ENCODE measurements around the gene DNAJC11.
A peak's percentile ranks its signal among the peaks of the same experiment; 100 is the strongest.

The DNAJC11 gene

GRCh38 chr1:6599141-6599975, 102.3 kb downstream of the DNAJC11 start:
- Histone ChIP-seq H3K4me1 (ENCODE audit: control insufficient read depth, insufficient read depth, low read length) (peaks cover 30% of the 10 kb centered on the region), H3K36me3 (ENCODE audit: control insufficient read depth, insufficient read depth, low read length) (no peaks in the 10 kb centered on the region), H3K27me3 (ENCODE audit: control insufficient read depth, insufficient read depth, low read length) (no peaks in the 10 kb centered on the region), H3K4me3 (ENCODE audit: low read length) (peak overlapping the region; percentile 24), H3K9ac (ENCODE audit: low read length) (peak overlapping the region; percentile 22), H3K9me3 (ENCODE audit: control insufficient read depth, low read length) (no peaks in the 10 kb centered on the region)

GRCh38 chr1:6597777-6598131, 103.9 kb downstream of the DNAJC11 start:
- no peak overlapping the region for H3K9ac ChIP-seq (ENCODE audit: low read length)
- peaks cover 20% of the 10 kb centered on the region for H3K4me1 ChIP-seq (ENCODE audit: control insufficient read depth, insufficient read depth, low read length)
- H3K27me3 ChIP-seq (ENCODE audit: control insufficient read depth, insufficient read depth, low read length): no peaks in the 10 kb centered on the region
- H3K36me3 ChIP-seq (ENCODE audit: control insufficient read depth, insufficient read depth, low read length): no peaks in the 10 kb centered on the region
- H3K4me3 ChIP-seq (ENCODE audit: low read length): no peak overlapping the region
- no peaks in the 10 kb centered on the region for H3K9me3 ChIP-seq (ENCODE audit: control insufficient read depth, low read length)

- Histone ChIP-seq H3K4me3 (ENCODE audit: low read length) (no peak overlapping the region), H3K9me3 (ENCODE audit: control insufficient read depth, low read length) (no peaks in the 10 kb centered on the region), H3K9ac (ENCODE audit: low read length) (no peak overlapping the region), H3K4me1 (ENCODE audit: control insufficient read depth, insufficient read depth, low read length) (peaks cover 20% of the 10 kb centered on the region), H3K36me3 (ENCODE audit: control insufficient read depth, insufficient read depth, low read length) (no peaks in the 10 kb centered on the region), H3K27me3 (ENCODE audit: control insufficient read depth, insufficient read depth, low read length) (no peaks in the 10 kb centered on the region)
Measured at GRCh38 chr1:6596886-6597776, 104.5 kb downstream of the DNAJC11 start.

GRCh38 chr1:6596351-6596750, 105.3 kb downstream of the DNAJC11 start:
- Histone ChIP-seq H3K4me3 (ENCODE audit: low read length) (no peak overlapping the region), H3K36me3 (ENCODE audit: control insufficient read depth, insufficient read depth, low read length) (no peaks in the 10 kb centered on the region), H3K27me3 (ENCODE audit: control insufficient read depth, insufficient read depth, low read length) (no peaks in the 10 kb centered on the region), H3K9ac (ENCODE audit: low read length) (no peak overlapping the region), H3K9me3 (ENCODE audit: control insufficient read depth, low read length) (no peaks in the 10 kb centered on the region), H3K4me1 (ENCODE audit: control insufficient read depth, insufficient read depth, low read length) (peaks cover 20% of the 10 kb centered on the region)

GRCh38 chr1:6594977-6595740, 106.5 kb downstream of the DNAJC11 start:
- no peaks in the 10 kb centered on the region for H3K36me3 ChIP-seq (ENCODE audit: control insufficient read depth, insufficient read depth, low read length)
- H3K4me1 ChIP-seq (ENCODE audit: control insufficient read depth, insufficient read depth, low read length): peaks cover 12% of the 10 kb centered on the region
- no peaks in the 10 kb centered on the region for H3K27me3 ChIP-seq (ENCODE audit: control insufficient read depth, insufficient read depth, low read length)
- no peaks in the 10 kb centered on the region for H3K9me3 ChIP-seq (ENCODE audit: control insufficient read depth, low read length)
- no peak overlapping the region for H3K9ac ChIP-seq (ENCODE audit: low read length)
- H3K4me3 ChIP-seq (ENCODE audit: low read length): no peak overlapping the region

- no peaks in the 10 kb centered on the region for H3K9me3 ChIP-seq (ENCODE audit: control insufficient read depth, low read length)
- peaks cover 7% of the 10 kb centered on the region for H3K36me3 ChIP-seq (ENCODE audit: control insufficient read depth, insufficient read depth, low read length)
- peaks cover 2% of the 10 kb centered on the region for H3K4me1 ChIP-seq (ENCODE audit: control insufficient read depth, insufficient read depth, low read length)
- H3K27me3 ChIP-seq (ENCODE audit: control insufficient read depth, insufficient read depth, low read length): no peaks in the 10 kb centered on the region
- no peak overlapping the region for H3K9ac ChIP-seq (ENCODE audit: low read length)
- no peak overlapping the region for H3K4me3 ChIP-seq (ENCODE audit: low read length)
Measured at GRCh38 chr1:6593810-6594209, 107.8 kb downstream of the DNAJC11 start.

GRCh38 chr1:6592865-6593593, 108.6 kb downstream of the DNAJC11 start:
- no peaks in the 10 kb centered on the region for H3K27me3 ChIP-seq (ENCODE audit: control insufficient read depth, insufficient read depth, low read length)

GRCh38 chr1:6592441-6592840, 109.2 kb downstream of the DNAJC11 start:
- Histone ChIP-seq H3K27me3 (ENCODE audit: control insufficient read depth, insufficient read depth, low read length) (no peaks in the 10 kb centered on the region), H3K9ac (ENCODE audit: low read length) (no peak overlapping the region), H3K4me3 (ENCODE audit: low read length) (no peak overlapping the region), H3K4me1 (ENCODE audit: control insufficient read depth, insufficient read depth, low read length) (peaks cover 11% of the 10 kb centered on the region), H3K36me3 (ENCODE audit: control insufficient read depth, insufficient read depth, low read length) (peaks cover 7% of the 10 kb centered on the region), H3K9me3 (ENCODE audit: control insufficient read depth, low read length) (no peaks in the 10 kb centered on the region)

More at GRCh38 chr1:6592865-6593593, 108.6 kb downstream of the DNAJC11 start:
- Histone ChIP-seq H3K9me3 (ENCODE audit: control insufficient read depth, low read length) (no peaks in the 10 kb centered on the region), H3K4me1 (ENCODE audit: control insufficient read depth, insufficient read depth, low read length) (peaks cover 5% of the 10 kb centered on the region), H3K9ac (ENCODE audit: low read length) (no peak overlapping the region), H3K4me3 (ENCODE audit: low read length) (no peak overlapping the region), H3K36me3 (ENCODE audit: control insufficient read depth, insufficient read depth, low read length) (peaks cover 7% of the 10 kb centered on the region)

GRCh38 chr1:6591644-6592043, 110.0 kb downstream of the DNAJC11 start:
- H3K9me3 ChIP-seq (ENCODE audit: control insufficient read depth, low read length): no peaks in the 10 kb centered on the region
- H3K9ac ChIP-seq (ENCODE audit: low read length): no peak overlapping the region
- H3K4me1 ChIP-seq (ENCODE audit: control insufficient read depth, insufficient read depth, low read length): peaks cover 17% of the 10 kb centered on the region
- H3K27me3 ChIP-seq (ENCODE audit: control insufficient read depth, insufficient read depth, low read length): no peaks in the 10 kb centered on the region
- no peak overlapping the region for H3K4me3 ChIP-seq (ENCODE audit: low read length)
- peaks cover 7% of the 10 kb centered on the region for H3K36me3 ChIP-seq (ENCODE audit: control insufficient read depth, insufficient read depth, low read length)

- H3K4me3 ChIP-seq (ENCODE audit: low read length): no peak overlapping the region
- no peak overlapping the region for H3K9ac ChIP-seq (ENCODE audit: low read length)
- H3K4me1 ChIP-seq (ENCODE audit: control insufficient read depth, insufficient read depth, low read length): peaks cover 17% of the 10 kb centered on the region
- peaks cover 7% of the 10 kb centered on the region for H3K36me3 ChIP-seq (ENCODE audit: control insufficient read depth, insufficient read depth, low read length)
- H3K27me3 ChIP-seq (ENCODE audit: control insufficient read depth, insufficient read depth, low read length): no peaks in the 10 kb centered on the region
- no peaks in the 10 kb centered on the region for H3K9me3 ChIP-seq (ENCODE audit: control insufficient read depth, low read length)
Measured at GRCh38 chr1:6591222-6591621, 110.4 kb downstream of the DNAJC11 start.

GRCh38 chr1:6590046-6590445, 111.6 kb downstream of the DNAJC11 start:
- Histone ChIP-seq H3K9ac (ENCODE audit: low read length) (no peak overlapping the region), H3K27me3 (ENCODE audit: control insufficient read depth, insufficient read depth, low read length) (no peaks in the 10 kb centered on the region), H3K36me3 (ENCODE audit: control insufficient read depth, insufficient read depth, low read length) (peaks cover 7% of the 10 kb centered on the region), H3K4me3 (ENCODE audit: low read length) (no peak overlapping the region), H3K4me1 (ENCODE audit: control insufficient read depth, insufficient read depth, low read length) (peaks cover 17% of the 10 kb centered on the region), H3K9me3 (ENCODE audit: control insufficient read depth, low read length) (no peaks in the 10 kb centered on the region)

Measured in mucosa of stomach (tissue), 1 donor.